ENCODE measurements around the gene RNF144A.
"Not testable (repeated sequence)": the region's sequence is repeated elsewhere in the genome, so short reads cannot be mapped to it uniquely, and the experiment has no call there.

Gene RNF144A

DNA sequence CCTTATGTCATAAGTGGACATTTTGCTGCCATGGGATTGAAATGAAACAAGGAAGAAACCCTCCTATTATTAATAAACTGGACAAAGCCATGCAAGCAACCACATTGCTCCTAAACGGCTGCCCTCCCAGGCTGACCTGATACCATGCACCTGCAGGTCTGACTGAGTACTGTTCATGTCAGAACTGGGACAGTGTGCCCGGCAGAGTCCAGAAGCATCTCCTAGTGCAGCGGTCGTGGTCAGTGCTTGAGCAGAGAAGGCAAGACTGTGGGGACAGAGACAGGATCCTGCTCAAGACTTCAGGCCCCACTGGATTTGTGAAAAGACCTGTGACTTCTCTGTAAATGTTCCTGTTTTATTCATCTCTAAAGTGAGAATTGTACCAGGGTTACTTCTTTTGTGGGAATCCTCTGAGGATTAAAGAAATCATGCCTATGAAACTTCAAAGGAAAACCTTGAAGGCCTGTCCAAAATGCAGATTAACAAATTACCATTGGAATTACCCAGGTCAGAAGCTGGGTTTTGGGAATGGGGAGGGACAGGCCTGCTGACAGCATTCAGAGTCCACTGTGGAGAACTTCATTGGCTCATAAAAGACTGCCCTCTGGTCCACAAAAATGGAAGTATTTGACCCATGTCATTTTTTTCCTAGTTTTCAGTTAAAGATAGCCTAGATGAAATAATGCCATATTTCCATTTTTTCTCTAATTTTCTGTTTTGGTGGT is 13.9 kb downstream of the RNF144A start:
- no peak for DNase-seq

GRCh38 chr2:6931753-6932152 is 14.5 kb downstream of the RNF144A start:
- DNase-seq = no peak

DNA sequence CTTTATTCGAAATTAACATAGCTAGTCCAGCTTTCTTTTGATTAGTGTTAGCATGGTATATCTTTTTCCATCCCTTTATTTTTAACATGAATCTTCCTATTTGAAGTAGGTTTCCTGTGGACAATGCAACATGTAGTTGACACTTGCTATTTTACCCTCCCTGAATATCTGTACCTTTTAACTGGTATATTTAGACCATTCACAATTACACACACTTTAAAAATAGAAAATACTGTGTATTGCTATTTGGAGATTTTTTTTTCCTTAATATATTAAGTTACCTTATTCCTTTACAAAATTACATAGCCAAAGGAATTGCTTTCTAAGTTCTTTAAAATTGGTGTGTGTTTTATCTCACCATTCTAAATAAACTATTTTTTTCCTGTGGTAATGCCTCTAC is 15.0 kb downstream of the RNF144A start:
- no peak for DNase-seq

GRCh38 chr2:6932828-6933227 is 15.6 kb downstream of the RNF144A start:
- no peak for DNase-seq

DNA sequence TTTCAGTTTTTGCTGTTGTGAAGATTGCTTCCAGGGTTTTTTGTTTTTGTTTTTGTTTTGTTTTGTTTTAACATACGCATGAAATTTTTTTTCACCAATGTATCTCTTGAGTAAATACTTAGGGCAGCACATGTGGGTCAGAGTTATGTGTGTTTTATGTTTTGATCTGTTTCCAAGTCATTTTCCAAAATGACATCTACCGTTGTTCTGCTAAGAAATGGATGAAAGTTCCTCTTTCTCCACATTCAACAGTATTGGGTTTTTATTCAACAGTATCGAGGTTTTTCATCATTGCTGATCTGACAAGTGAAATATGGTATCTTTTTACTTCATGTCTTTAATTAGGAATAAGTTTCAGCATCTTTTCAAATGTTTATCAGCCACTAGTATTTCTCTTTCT is 16.7 kb downstream of the RNF144A start:
- DNase-seq = no peak

DNA sequence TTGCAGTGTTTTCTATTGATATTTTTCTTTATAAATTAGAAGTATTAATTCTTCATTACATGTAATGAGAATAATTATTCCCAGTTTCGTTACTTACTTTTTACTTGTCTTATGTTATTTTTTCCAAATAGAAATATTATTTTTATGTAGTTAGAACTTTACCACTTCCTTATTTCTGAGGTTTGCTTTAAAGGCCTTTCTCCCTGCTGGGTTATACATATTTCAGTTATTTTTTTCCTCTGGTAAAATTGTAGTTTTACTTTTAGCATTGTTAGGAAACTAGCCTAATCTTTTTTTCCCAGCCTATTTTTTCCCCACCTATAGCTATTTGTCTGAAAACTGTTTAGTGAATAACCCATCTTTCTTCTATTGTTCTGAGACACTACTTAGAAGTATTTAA is 17.1 kb downstream of the RNF144A start:
- DNase-seq = no peak

DNA sequence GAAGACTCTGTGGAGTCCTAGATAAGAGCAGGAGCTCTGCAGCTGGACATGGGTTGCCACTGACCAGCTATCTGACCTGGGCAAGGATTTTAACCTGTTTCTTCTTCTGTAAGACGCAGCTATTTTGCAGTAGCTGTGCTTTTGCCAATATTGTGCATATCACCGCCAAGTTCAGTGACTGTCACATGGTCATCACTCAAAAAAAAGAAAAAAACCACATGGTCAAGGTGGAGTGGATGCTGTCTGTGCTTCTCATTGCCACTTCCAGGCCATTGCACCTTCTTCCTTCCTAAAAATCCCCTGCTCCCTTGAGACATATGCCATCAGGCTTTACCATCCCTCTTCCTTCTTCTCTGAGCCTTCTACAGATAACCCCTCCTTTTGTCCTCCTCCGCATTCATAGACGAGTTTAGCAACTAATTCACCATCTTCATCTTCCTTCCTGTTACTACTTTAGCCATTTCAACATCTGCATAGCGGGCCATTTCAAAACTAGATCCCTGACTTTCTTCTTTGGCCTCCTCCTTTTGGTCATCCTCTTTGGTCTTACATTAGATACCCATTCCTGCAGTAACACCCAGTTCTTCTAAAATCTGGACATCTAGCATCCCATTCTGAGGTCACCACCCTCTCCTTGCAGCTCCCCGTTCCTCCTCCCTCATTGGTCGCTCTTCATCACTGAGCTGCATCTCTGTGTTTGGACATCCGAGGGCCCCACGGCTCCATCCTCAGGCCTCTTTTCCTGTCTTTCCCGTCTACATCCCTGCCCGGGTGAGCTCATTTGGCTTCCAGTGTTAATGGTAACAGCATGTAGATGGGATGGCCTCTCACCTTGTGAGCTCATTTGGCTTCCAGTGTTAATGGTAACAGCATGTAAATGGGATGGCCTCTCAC is 17.8 kb downstream of the RNF144A start:
- no peak for DNase-seq

- not testable (repeated sequence) for DNase-seq
Measured at GRCh38 chr2:6935652-6936020, 18.4 kb downstream of the RNF144A start.

DNA sequence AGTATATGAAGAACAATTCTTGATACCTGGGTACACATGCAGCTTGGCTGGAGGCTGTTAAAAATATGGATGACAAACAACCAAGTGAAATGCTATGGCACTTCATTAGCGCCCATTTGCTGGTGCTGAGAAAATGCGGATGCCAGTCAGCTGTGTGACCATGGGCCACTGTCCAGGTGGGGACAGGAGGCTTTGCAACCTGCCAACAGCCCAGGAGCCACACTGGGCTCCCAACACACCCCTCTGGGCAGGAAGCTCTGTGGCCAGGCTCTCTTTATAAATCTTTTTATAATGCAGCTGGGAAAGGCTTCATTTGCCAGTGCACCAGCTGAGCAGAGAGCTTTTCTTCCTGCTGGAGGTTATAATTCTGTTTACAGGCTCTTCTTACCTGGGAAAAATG is 19.9 kb downstream of the RNF144A start:
- no peak for DNase-seq

DNA sequence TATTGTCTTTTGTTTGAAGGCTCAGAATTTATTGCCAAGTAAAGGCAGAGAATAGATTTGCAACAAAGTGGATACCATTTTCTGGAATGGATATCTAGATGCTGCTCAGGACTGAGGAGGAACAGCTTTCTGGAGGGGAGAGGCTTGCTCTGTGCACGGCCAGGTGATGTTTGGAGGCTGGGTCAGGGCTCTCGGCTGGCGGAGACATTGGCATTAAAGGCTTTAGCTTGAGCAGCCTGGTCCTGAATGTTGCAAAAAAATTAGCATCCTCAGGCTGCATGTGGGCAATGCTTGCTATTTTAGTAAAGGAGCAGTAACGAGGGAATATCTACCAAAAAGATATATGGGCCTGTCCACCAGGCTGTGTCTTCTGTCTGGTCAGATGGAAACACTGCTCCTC is 20.4 kb downstream of the RNF144A start:
- DNase-seq = no peak

DNA sequence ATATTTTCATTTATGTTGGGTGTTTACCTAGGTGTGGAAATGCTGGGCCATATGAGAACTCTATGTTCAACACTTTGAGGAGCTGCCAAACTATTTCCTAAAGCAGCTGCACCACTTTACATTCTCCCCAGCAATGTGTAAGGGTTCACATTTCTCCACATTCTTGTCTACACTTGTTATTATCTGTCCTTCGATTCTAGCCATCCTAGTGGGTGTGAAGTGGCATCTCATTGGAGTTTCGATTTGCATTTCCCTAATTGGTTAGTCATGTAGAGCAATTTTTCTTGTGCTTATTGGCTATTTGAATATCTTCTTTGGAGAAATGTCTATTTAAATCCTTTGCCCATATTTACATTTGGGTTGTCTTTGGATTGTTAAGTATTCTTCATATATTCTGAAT is 21.9 kb downstream of the RNF144A start:
- no peak for DNase-seq

- no peak for DNase-seq
Measured at GRCh38 chr2:6940820-6941219, 23.6 kb downstream of the RNF144A start.

DNA sequence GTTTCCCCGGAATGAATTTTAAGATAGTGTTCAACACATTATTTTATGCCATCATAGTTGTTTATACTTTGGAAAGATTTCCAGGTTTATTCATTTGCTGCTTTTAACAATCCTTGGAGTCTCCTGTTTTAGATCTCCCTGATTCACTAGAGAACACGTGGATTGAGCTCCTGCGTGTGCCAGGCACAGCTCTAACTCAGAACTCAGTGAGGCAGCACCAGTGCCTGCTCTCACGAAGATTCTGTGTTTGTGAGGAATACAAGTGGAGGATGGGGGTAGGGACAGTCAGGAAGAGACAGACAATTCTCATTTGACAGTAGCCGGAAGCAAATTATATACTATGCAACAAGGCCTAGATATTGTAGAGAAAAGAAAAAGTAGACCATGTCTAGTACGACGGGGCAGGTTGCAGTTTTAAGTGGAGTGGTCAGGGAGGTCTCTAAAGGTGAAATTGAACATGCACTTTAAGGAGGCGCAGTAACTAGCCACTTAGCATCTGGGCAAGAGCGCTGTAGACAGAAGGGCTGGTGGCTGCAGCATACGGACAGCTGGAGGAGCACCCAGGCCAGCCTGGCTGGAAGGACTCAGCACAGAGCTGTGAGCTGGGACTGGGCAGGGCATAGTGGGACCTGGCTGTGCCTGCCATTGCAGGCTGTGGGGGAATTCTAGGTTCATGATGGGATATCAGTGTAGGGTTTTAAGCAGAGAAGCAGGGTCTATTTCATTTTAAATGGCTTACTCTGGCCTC is 24.3 kb downstream of the RNF144A start:
- no peak for DNase-seq

DNA sequence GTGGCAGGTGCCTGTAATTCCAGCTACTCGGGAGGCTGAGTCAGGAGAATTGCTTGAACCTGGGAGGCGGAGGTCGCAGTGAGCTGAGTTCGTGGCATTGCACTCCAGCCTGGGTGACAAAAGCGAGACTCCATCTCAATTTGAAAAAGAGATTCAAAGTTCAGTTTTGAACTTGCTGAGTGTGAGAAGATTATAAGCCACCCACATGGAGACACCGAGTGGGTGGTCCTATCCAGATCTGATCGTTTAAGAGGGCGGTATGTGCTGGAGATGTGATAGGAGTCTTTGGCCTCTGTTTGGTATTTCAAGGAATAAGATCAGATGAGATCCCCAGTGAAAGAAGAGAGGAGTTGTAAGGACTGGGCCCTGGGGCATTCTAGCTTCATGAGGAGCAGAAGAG is 25.6 kb downstream of the RNF144A start:
- no peak for DNase-seq

DNA sequence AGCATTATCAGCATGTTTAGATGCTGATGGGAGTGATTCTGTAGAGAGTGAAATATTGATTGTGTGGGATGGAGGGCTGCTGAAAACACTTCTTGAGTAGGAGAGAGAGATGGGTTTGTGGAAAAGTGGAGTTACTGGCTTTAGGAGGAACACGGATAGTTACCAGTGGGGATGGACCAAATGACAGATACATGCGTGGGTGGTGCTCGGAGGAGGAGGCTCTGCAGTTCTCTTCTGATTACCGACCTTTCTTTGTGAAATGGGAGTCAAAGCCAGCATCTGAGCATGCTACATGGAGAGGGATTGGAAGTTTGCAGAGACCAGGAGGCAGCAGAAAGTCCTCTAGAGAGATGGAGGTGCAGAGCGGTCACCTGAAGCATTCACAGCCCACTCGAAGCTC is 26.3 kb downstream of the RNF144A start:
- no peak for DNase-seq

- no peak for DNase-seq
Measured at GRCh38 chr2:6943971-6944370, 26.8 kb downstream of the RNF144A start.

DNA sequence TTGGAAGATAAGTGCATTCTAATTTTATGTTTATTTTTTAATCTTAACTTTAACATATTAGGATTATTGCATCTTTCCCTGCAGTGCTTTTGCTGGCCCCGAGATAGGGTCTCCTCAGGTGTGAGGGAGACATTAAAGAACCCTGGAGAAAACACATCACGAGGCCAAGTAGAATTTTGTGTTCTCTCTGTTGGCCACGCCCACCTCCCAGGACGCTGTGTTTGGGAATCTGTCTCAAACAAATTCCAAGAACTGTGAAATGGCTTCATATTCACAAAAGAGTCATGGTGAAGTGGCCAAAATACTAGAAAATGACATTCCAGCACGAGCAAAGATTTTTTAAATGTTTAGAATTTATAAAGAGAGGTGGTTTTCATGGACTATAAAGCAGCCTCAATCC is 27.3 kb downstream of the RNF144A start:
- no peak for DNase-seq

- no peak for DNase-seq
Measured at GRCh38 chr2:6945087-6945813, 28.0 kb downstream of the RNF144A start.

GRCh38 chr2:6945821-6946220 is 28.6 kb downstream of the RNF144A start:
- no peak for DNase-seq

DNA sequence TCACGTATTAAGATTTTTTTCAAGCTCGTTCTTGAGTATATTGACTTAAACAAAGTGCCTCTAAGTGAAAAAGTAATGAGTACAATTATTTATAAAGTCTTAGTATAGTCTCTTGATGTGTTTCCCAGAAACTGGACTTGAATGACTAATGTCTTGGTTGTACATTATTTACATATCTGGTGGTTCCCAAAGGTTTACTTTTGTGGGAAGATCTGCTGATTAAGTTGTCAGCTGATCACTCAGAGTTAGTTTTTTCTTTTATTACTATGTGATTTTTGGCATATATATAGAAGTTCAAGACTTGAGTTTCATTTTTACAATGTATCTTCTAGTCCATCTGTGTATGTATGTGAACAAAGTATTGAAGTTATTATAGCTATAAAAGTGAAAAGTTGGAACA is 29.5 kb downstream of the RNF144A start:
- DNase-seq = no peak

- no peak for DNase-seq
Measured at GRCh38 chr2:6947929-6948676, 30.9 kb downstream of the RNF144A start.

DNA sequence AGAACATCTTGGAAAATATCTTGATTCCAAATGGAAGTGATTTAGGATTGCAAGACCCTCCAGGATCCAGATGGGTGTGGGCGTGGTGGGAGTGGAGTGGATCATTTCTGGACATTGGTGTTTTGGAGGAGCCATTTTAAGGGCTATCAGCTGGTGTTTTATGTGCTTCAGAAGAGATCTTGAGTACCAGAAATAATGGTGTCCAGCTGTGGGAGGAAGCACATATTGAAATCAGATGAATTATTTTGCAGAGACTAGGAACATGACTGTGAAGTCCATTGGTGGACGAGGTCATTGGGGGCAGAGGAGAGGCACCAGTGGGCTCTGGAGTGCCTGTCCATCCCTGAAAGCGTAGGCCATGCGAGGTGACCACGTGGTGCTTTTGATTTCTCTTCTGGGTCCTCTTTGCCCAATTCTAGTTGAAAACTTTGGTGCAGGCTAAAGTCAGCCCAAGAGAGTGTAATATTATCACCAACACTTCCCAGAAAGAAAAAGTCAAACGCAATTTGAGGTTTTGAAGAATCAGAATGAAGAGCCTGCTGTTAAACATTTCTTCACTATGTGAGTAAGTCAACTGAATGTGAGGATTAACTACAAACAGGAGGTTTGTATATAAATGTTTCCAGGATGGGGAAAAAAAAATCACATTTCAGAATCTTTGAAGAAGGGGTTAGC is 31.6 kb downstream of the RNF144A start:
- no peak for DNase-seq
